ENCODE data around the gene GRPEL1.

The GRPEL1 gene

GRCh38 chr4:7073526-7074390 lies 5.9 kb upstream of the GRPEL1 start:
- Histone ChIP-seq H3K14ac (ENCODE audit: low read length in 2 of 2) (no peak overlapping the region), H2AK5ac (ENCODE audit: low read length, severe bottlenecking) (no peak overlapping the region), H2BK5ac (ENCODE audit: low read depth, low read length, poor library complexity, severe bottlenecking) (no peak overlapping the region), H3K4me1 (ENCODE audit: control insufficient read depth, insufficient read depth, low read depth, low read length) (peaks cover 11% of the 10 kb centered on the region), H3K4ac (ENCODE audit: low read depth in 1 of 2, low read length in 2 of 2) (no peak overlapping the region), H3K4me3 (ENCODE audit: insufficient read depth in 1 of 2, low read depth in 1 of 2, low read length in 2 of 2) (no peak overlapping the region), H3K36me3 (ENCODE audit: control insufficient read depth in 1 of 2, insufficient read depth in 2 of 2, low read depth in 1 of 2, low read length in 2 of 2) (no peaks in the 10 kb centered on the region), H3K18ac (ENCODE audit: low read depth in 1 of 2, low read length in 2 of 2) (no peak overlapping the region), H2BK15ac (ENCODE audit: low read depth, poor library complexity, severe bottlenecking) (no peak overlapping the region), H3K27me3 (ENCODE audit: control insufficient read depth in 1 of 2, insufficient read depth in 1 of 2, low read length in 2 of 2) (peaks cover 7 to 29% of the 10 kb centered on the region in 2 experiments), H3K9me3 (ENCODE audit: control insufficient read depth, low read length) (no peaks in the 10 kb centered on the region), H2AFZ (ENCODE audit: low read depth, low read length) (no peak overlapping the region), H2BK120ac (ENCODE audit: low read depth, low read length) (no peak overlapping the region), H3K23ac (ENCODE audit: low read length in 2 of 2) (no peak overlapping the region), H4K91ac (ENCODE audit: low read length) (no peak overlapping the region), H3K79me1 (replicated peaks; ENCODE audit: low read length, poor library complexity, severe bottlenecking) (no peaks in the 10 kb centered on the region), H3K27ac (ENCODE audit: low read length, poor library complexity, severe bottlenecking) (no peak overlapping the region), H4K8ac (ENCODE audit: low read length) (no peak overlapping the region), H2BK12ac (ENCODE audit: low read length in 2 of 2) (no peak overlapping the region), H3K9ac (ENCODE audit: low read length) (no peak overlapping the region), H3K4me2 (ENCODE audit: low read length, poor library complexity, severe bottlenecking) (no peak overlapping the region)
- 77% methylated on average over 18 of the region's 18 CpGs for WGBS
- peak; percentile 69 for DNase-seq

DNA sequence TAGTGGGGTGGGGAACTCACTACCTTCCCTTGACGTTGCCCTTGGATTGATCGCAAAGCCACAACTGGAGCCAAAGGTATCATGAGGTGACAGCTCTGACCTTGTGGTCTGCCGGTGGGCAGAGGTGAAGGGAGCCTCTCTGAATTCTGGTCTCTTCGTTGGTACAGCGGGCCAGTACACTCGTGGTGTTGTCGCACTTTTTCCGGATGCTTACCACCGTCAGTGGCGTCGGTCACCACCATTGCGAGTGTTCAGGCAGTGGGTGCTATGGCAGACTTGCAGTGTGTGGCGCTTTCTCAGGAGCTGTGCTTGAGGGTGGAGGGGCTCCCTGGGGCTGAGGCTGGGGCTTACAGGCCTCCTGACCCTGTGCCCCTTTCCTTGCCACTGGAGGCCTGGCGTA lies 5.2 kb upstream of the GRPEL1 start:
- Histone ChIP-seq H3K27me3 (ENCODE audit: control insufficient read depth in 1 of 2, insufficient read depth in 1 of 2, low read length in 2 of 2) (peaks cover 7 to 29% of the 10 kb centered on the region in 2 experiments), H3K9me3 (ENCODE audit: control insufficient read depth, low read length) (no peaks in the 10 kb centered on the region), H2BK120ac (ENCODE audit: low read depth, low read length) (no peak overlapping the region), H2BK5ac (ENCODE audit: low read depth, low read length, poor library complexity, severe bottlenecking) (no peak overlapping the region), H2BK12ac (ENCODE audit: low read length in 2 of 2) (no peak overlapping the region), H3K9ac (ENCODE audit: low read length) (no peak overlapping the region), H3K27ac (ENCODE audit: low read length, poor library complexity, severe bottlenecking) (no peak overlapping the region), H3K4me2 (ENCODE audit: low read length, poor library complexity, severe bottlenecking) (no peak overlapping the region), H2AFZ (ENCODE audit: low read depth, low read length) (no peak overlapping the region), H3K23ac (ENCODE audit: low read length in 2 of 2) (no peak overlapping the region), H3K36me3 (ENCODE audit: control insufficient read depth in 1 of 2, insufficient read depth in 2 of 2, low read depth in 1 of 2, low read length in 2 of 2) (no peaks in the 10 kb centered on the region), H2AK5ac (ENCODE audit: low read length, severe bottlenecking) (no peak overlapping the region), H4K8ac (ENCODE audit: low read length) (no peak overlapping the region), H3K4me3 (ENCODE audit: insufficient read depth in 1 of 2, low read depth in 1 of 2, low read length in 2 of 2) (no peak overlapping the region), H3K18ac (ENCODE audit: low read depth in 1 of 2, low read length in 2 of 2) (no peak overlapping the region), H3K4me1 (ENCODE audit: control insufficient read depth, insufficient read depth, low read depth, low read length) (peaks cover 11% of the 10 kb centered on the region), H3K14ac (ENCODE audit: low read length in 2 of 2) (no peak overlapping the region), H2BK15ac (ENCODE audit: low read depth, poor library complexity, severe bottlenecking) (no peak overlapping the region), H3K4ac (ENCODE audit: low read depth in 1 of 2, low read length in 2 of 2) (no peak overlapping the region), H4K91ac (ENCODE audit: low read length) (no peak overlapping the region), H3K79me1 (replicated peaks; ENCODE audit: low read length, poor library complexity, severe bottlenecking) (no peaks in the 10 kb centered on the region)
- WGBS: 92% methylated on average over 14 of the region's 14 CpGs
- DNase-seq: no peak

- H2BK15ac ChIP-seq (ENCODE audit: low read depth, poor library complexity, severe bottlenecking): no peak overlapping the region
- H3K14ac ChIP-seq (ENCODE audit: low read length in 2 of 2): no peak overlapping the region
- no peak overlapping the region for H4K91ac ChIP-seq (ENCODE audit: low read length)
- H3K79me1 ChIP-seq (replicated peaks; ENCODE audit: low read length, poor library complexity, severe bottlenecking): peaks cover 9% of the 10 kb centered on the region
- no peak overlapping the region for H2AK5ac ChIP-seq (ENCODE audit: low read length, severe bottlenecking)
- peak; percentile 69 for DNase-seq
- no peak overlapping the region for H3K4me3 ChIP-seq (ENCODE audit: insufficient read depth in 1 of 2, low read depth in 1 of 2, low read length in 2 of 2)
- H3K9me3 ChIP-seq (ENCODE audit: control insufficient read depth, low read length): no peaks in the 10 kb centered on the region
- no peak overlapping the region for H3K4ac ChIP-seq (ENCODE audit: low read depth in 1 of 2, low read length in 2 of 2)
- no peak overlapping the region for H2BK12ac ChIP-seq (ENCODE audit: low read length in 2 of 2)
- H3K4me2 ChIP-seq (ENCODE audit: low read length, poor library complexity, severe bottlenecking): no peak overlapping the region
- no peak overlapping the region for H2BK5ac ChIP-seq (ENCODE audit: low read depth, low read length, poor library complexity, severe bottlenecking)
- no peak overlapping the region for H3K9ac ChIP-seq (ENCODE audit: low read length)
- H2AFZ ChIP-seq (ENCODE audit: low read depth, low read length): no peak overlapping the region
- H3K27me3 ChIP-seq (ENCODE audit: control insufficient read depth in 1 of 2, insufficient read depth in 1 of 2, low read length in 2 of 2): peaks cover 7 to 24% of the 10 kb centered on the region in 2 experiments
- H3K4me1 ChIP-seq (ENCODE audit: control insufficient read depth, insufficient read depth, low read depth, low read length): peaks cover 10% of the 10 kb centered on the region
- H4K8ac ChIP-seq (ENCODE audit: low read length): no peak overlapping the region
- H2BK120ac ChIP-seq (ENCODE audit: low read depth, low read length): no peak overlapping the region
- no peak overlapping the region for H3K27ac ChIP-seq (ENCODE audit: low read length, poor library complexity, severe bottlenecking)
- peaks cover 3 to 5% of the 10 kb centered on the region in 2 experiments for H3K36me3 ChIP-seq (ENCODE audit: control insufficient read depth in 1 of 2, insufficient read depth in 2 of 2, low read depth in 1 of 2, low read length in 2 of 2)
- H3K18ac ChIP-seq (ENCODE audit: low read depth in 1 of 2, low read length in 2 of 2): no peak overlapping the region
- H3K23ac ChIP-seq (ENCODE audit: low read length in 2 of 2): no peak overlapping the region
- 50% methylated on average over 23 of the region's 23 CpGs for WGBS
Measured at GRCh38 chr4:7070729-7071511, 3.1 kb upstream of the GRPEL1 start.

- H3K9ac ChIP-seq (ENCODE audit: low read length): peak overlapping the region; percentile 91
Measured at GRCh38 chr4:7068883-7069282, 1.0 kb upstream of the GRPEL1 start.

More at GRCh38 chr4:7068883-7069282, 1.0 kb upstream of the GRPEL1 start:
- Histone ChIP-seq H2AFZ (ENCODE audit: low read depth, low read length) (peak overlapping the region; percentile 64), H3K9me3 (ENCODE audit: control insufficient read depth, low read length) (no peaks in the 10 kb centered on the region), H3K14ac (ENCODE audit: low read length in 2 of 2) (no peak overlapping the region), H2AK5ac (ENCODE audit: low read length, severe bottlenecking) (no peak overlapping the region), H3K79me1 (replicated peaks; ENCODE audit: low read length, poor library complexity, severe bottlenecking) (peaks cover 13% of the 10 kb centered on the region), H3K18ac (ENCODE audit: low read depth in 1 of 2, low read length in 2 of 2) (no peak overlapping the region), H4K8ac (ENCODE audit: low read length) (no peak overlapping the region), H2BK15ac (ENCODE audit: low read depth, poor library complexity, severe bottlenecking) (no peak overlapping the region), H3K4ac (ENCODE audit: low read depth in 1 of 2, low read length in 2 of 2) (peak overlapping the region in 1 of 2 experiments; percentile 9), H2BK120ac (ENCODE audit: low read depth, low read length) (no peak overlapping the region), H3K27me3 (ENCODE audit: control insufficient read depth in 1 of 2, insufficient read depth in 1 of 2, low read length in 2 of 2) (peaks cover 7 to 24% of the 10 kb centered on the region in 2 experiments), H3K4me3 (ENCODE audit: insufficient read depth in 1 of 2, low read depth in 1 of 2, low read length in 2 of 2) (peak overlapping the region in 1 of 2 experiments; percentile 91), H2BK5ac (ENCODE audit: low read depth, low read length, poor library complexity, severe bottlenecking) (no peak overlapping the region), H4K91ac (ENCODE audit: low read length) (no peak overlapping the region), H3K27ac (ENCODE audit: low read length, poor library complexity, severe bottlenecking) (no peak overlapping the region), H3K4me2 (ENCODE audit: low read length, poor library complexity, severe bottlenecking) (peak overlapping the region; percentile 56), H3K4me1 (ENCODE audit: control insufficient read depth, insufficient read depth, low read depth, low read length) (peaks cover 8% of the 10 kb centered on the region), H3K36me3 (ENCODE audit: control insufficient read depth in 1 of 2, insufficient read depth in 2 of 2, low read depth in 1 of 2, low read length in 2 of 2) (peaks cover 12% of the 10 kb centered on the region in 2 experiments), H2BK12ac (ENCODE audit: low read length in 2 of 2) (peak overlapping the region in 1 of 2 experiments; percentile 22), H3K23ac (ENCODE audit: low read length in 2 of 2) (peak overlapping the region in 1 of 2 experiments; percentile 89)
- peak; percentile 43 for DNase-seq
- 14% methylated on average over 20 of the region's 20 CpGs for WGBS
